Right lobe of liver (tissue), 6 donors: ENCODE measurements around the gene TGM2. TPM values are rescaled to one million over a fixed set of nuclear protein-coding genes. Genes with fewer than 3 reads are reported as not detected.
A peak's percentile ranks its signal among the peaks of the same experiment; 100 is the strongest.

Experiments
- ATAC-seq, 4 donors: fragments of 200-7000 bp; cut with Tn5 transposase; one replicate each; pipeline ENCODE4 v1.9.1; 2020; ENCODE audit warnings: mild to moderate bottlenecking in 4 of 4, moderate library complexity in 4 of 4
- DNase-seq, 3 donors: peaks; one replicate each; pipeline ENCODE4 v3.0.0-alpha.2; 2020
- H3K27ac ChIP-seq, 3 donors: fragments of 200-600 bp; one replicate each; pipeline ENCODE4 v1.8.0; 2022
- H3K27me3 ChIP-seq, 2 donors: fragments of 200-600 bp; one replicate each; pipeline ENCODE4 v1.8.0; 2022
- H3K36me3 ChIP-seq, 4 donors: fragments of 200-600 bp; sonication (generic) in 1 of 4; one replicate each; pipeline versions ENCODE4 v1.5.1 to v1.8.0; 2017 to 2022; ENCODE audit warnings: control low read depth in 1 of 4
- H3K4me1 ChIP-seq, 4 donors: fragments of 200-600 bp; sonication (generic) in 1 of 4; one replicate each; pipeline versions ENCODE4 v1.5.1 to v1.8.0; 2017 to 2022; ENCODE audit warnings: control low read depth in 1 of 4
- H3K4me3 ChIP-seq, 3 donors: fragments of 200-600 bp; one replicate each; pipeline ENCODE4 v1.8.0; 2022
- H3K9me3 ChIP-seq, 4 donors: fragments of 200-600 bp; sonication (generic) in 1 of 4; one replicate each; pipeline versions ENCODE4 v1.5.1 to v1.8.0; 2017 to 2022; ENCODE audit warnings: control low read depth in 1 of 4
- CTCF ChIP-seq, 4 donors: fragments of 200-600 bp in 3 of 4; fragments of 450-650 bp in 1 of 4; IDR thresholded peaks; one replicate each; pipeline versions ENCODE4 v1.5.1 to v1.8.0; 2016 to 2022; ENCODE audit warnings: antibody characterized with exemption in 4 of 4, mild to moderate bottlenecking in 2 of 4
- POLR2A ChIP-seq: fragments of 450-650 bp; IDR thresholded peaks from one replicate; pipeline ENCODE4 v1.6.1; 2017; ENCODE audit warnings: antibody characterized with exemption, mild to moderate bottlenecking
- WGBS: methylation state at CpG from one replicate; pipeline ENCODE4 v1.1.6; 2018; ENCODE audit warnings: low coverage, low lambda C conversion rate; ENCODE audit not compliant: insufficient coverage; ENCODE audit errors: missing lambda C conversion rate; 5-methylcytosine and 5-hydroxymethylcytosine counted together
- intact Hi-C, 2 donors: fragments of 100-400 bp; cut with DNase I; formaldehyde crosslinking; loops; one replicate each; pipeline versions ENCODE4 v1.11.2 to v1.14.1; 2022
- total RNA-seq, 6 experiments: library from RNA; depleted of rRNA in 2 of 6; stranded (reverse); fragments of >200 nt in 2 of 6; fragmentation: NEBNext Ultra II Directional in 3 of 6; extraction: Animal tissue kit (Norgen Biotek cat#: 25700) in 3 of 6; gene quantifications; one replicate each; pipeline versions ENCODE4 v1.1.0 to v1.2.4, GENCODE V29; 2016 to 2023
- donor health status: DM: no; HTN: yes; CAD: no.
- donor health status: DM: no; HTN: no; CAD: no.
- donor health status: DM: no; HTN: no; CAD: no.
- donor health status: DM: no; HTN: yes; CAD: no.
- donor health status: DM: no; HTN: yes; CAD: no.

Gene TGM2
- total RNA-seq, 6 experiments from 2014 or later, result 135 to 940 (median 474) TPM

DNA sequence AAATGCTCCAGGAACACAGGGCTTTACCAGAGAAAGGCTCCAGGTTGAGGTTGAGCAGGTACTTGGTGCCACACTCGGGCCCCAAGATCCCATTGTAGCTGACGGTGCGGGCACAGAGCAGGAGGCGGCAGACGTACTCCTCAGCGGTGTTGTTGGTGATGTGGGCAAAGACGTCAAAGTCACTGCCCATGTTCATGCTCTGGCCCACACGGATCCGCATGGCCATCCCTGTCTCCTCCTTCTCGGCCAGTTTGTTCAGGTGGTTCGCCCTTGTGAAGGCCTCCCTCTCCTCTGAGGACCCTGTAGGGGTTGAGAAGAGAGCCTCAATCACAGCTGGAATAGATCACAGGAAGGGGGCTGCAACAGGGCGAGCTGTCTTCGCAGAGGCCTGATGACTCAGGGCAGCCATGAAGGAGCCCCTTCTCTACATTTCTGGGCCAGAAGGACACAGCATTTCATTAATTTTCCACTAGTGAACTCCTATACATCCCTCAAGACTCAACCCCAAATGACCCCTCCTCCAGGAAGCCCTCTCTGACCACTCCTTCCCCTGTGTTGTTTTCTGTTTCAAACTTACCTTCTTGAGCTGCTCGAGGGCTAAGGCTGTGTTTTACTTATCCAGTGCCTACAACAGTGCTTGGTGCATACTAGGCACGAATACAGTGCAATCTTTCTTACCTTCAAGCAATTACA lies 26.8 kb downstream of the TGM2 start:
- no peak overlapping the region for H3K27ac ChIP-seq
- H3K36me3 ChIP-seq, result peaks cover 27 to 61% (median 44%) of the 10 kb centered on the region in 4 donors
- ATAC-seq (no peak), DNase-seq (peak in 2 of 3 donors; percentile 16 to 31)
- WGBS, result 81% methylated on average over 2 of the region's 15 CpGs
- H3K4me3 ChIP-seq, result no peak overlapping the region
- intact Hi-C loops, result no loop called here
- no peaks in the 10 kb centered on the region for H3K9me3 ChIP-seq
- H3K4me1 ChIP-seq, result peaks cover 0 to 14% (median 7%) of the 10 kb centered on the region in 4 donors
- no peaks in the 10 kb centered on the region for H3K27me3 ChIP-seq
- TF ChIP-seq POLR2A (peak; percentile 24), CTCF (IDR thresholded peaks at IDR 0.05) (no peak)

GRCh38 chr20:38137441-38138037 lies 27.5 kb downstream of the TGM2 start:
- intact Hi-C loops, result no loop called here
- peaks cover 27 to 68% (median 48%) of the 10 kb centered on the region in 4 donors for H3K36me3 ChIP-seq
- ATAC-seq, result no peak

GRCh38 chr20:38136421-38137245 lies 28.4 kb downstream of the TGM2 start:
- Histone ChIP-seq H3K36me3 (peaks cover 27 to 77% (median 50%) of the 10 kb centered on the region in 4 donors), H3K27ac (no peak overlapping the region), H3K4me1 (no peaks in the 10 kb centered on the region), H3K27me3 (no peaks in the 10 kb centered on the region), H3K4me3 (no peak overlapping the region), H3K9me3 (no peaks in the 10 kb centered on the region)
- ATAC-seq, result no peak
- intact Hi-C loops, result no loop called here
- peak in 2 of 3 donors; percentile 10 to 29 for DNase-seq
- 89% methylated on average over 5 of the region's 14 CpGs for WGBS
- TF ChIP-seq POLR2A (no peak), CTCF (IDR thresholded peaks at IDR 0.05) (no peak)

More at GRCh38 chr20:38137441-38138037, 27.5 kb downstream of the TGM2 start:
- H3K9me3 ChIP-seq, result no peaks in the 10 kb centered on the region
- no peak overlapping the region for H3K4me3 ChIP-seq
- no peaks in the 10 kb centered on the region for H3K27me3 ChIP-seq
- TF ChIP-seq POLR2A (no peak), CTCF (IDR thresholded peaks at IDR 0.05) (no peak)
- 91% methylated on average over 8 of the region's 11 CpGs for WGBS
- H3K4me1 ChIP-seq, result peaks cover 0 to 8% (median 3%) of the 10 kb centered on the region in 4 donors
- peak in 2 of 3 donors; percentile 10 to 36 for DNase-seq
- no peak overlapping the region for H3K27ac ChIP-seq

DNA sequence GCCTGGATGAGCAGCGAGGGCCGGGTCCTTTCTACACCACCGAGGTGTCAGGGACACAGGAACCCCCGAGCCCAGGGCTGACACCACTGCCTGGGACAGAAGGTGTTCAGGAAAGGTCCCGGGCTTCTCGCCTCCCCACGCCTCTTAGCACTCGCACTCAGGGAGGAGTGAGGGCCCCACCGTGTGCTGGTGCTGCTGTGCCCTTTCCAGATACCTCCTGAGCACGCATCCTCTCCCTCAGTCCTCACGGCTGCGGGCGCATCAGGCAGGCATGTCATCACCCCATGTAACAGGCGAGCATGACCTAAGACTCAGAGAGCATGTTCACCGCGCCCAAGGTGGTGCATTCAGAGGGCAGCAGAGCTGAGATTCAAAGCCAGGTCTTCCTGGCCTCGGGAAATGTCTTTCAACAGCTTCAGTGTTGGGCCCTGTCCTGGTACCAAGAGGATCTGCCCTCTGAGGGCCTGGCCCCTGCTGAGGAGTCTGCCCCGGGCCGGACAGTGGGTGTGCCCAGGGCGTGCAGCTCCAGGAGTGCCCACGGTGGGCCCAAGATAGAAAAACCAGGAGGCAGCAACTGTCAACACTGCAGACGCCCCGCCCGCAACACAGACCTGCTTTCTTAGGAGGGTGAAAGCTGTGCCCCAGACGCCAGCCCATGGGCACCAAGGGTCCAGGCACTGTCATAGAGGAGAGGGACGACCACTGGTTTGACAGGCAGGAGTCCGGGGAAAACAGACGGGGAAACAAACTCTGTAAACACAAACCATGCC lies 29.2 kb downstream of the TGM2 start:
- Histone ChIP-seq H3K27ac (no peak overlapping the region), H3K4me3 (no peak overlapping the region), H3K9me3 (no peaks in the 10 kb centered on the region), H3K36me3 (peaks cover 27 to 83% (median 50%) of the 10 kb centered on the region in 4 donors), H3K27me3 (no peaks in the 10 kb centered on the region), H3K4me1 (no peaks in the 10 kb centered on the region)
- no peak for ATAC-seq
- intact Hi-C loops, result no loop called here
- DNase-seq, result peak in 1 of 3 donors; percentile 43
- 74% methylated on average over 10 of the region's 28 CpGs for WGBS
- TF ChIP-seq CTCF (IDR thresholded peaks at IDR 0.05) (no peak), POLR2A (no peak)
